Measurements from ENCODE around the gene GDPD4. TPM values are rescaled to one million over a fixed set of nuclear protein-coding genes. Genes with fewer than 3 reads are reported as not detected.

The GDPD4 gene
- total RNA-seq, 4 donors from 2014 or later: not detected

DNA sequence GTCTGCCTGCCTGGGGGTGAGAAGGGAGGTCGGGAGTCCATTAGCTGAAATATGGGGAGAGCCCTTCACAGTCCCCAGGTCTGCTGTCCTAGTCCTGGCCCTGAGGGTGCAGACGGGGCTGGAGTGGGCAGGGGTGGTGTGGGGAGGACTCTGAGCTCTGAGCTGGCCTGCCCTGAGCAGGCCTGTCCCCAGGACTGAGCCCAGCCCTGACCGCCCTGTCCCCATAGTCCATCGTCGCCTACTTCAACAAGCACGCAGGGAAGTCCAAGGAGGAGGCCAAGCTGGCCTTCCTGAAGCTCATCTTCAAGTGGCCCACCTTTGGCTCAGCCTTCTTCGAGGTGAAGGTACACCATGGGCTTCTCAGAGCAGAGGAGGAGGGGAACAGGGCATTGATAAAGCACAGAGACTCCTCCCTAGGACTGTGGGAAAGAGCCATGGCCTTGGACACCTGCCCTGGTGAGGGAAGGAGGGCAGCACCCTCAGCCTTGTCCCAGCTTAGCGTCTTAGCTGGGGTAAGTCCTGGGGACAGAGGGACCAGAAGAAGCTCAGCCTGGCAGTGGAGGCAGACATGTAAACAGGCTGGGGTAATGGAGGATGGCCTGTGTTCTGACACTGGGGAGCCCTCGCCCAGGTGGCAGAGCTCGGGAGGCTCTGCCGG is 89.8 kb downstream of the GDPD4 start:
- 83 to 87% methylated on average over 9 to 11 of the region's 11 CpGs for WGBS, 2 donors

DNA sequence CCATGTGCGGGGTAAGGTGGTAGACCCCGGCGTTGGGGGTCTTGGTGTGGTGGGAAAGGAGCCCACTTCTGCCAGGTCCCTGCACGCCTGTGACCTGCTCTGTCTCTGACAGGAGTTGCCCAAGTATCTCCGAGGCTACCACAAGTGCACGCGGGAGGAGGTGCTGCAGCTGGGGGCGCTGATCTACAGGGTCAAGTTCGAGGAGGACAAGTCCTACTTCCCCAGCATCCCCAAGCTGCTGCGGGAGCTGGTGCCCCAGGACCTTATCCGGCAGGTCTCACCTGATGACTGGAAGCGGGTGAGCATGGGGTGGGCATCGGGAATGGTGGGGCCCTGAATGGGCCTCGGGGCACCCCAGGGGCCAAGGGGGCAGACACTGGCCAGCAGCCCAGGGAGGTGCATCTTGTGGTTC is 90.4 kb downstream of the GDPD4 start:
- no peak for DNase-seq (ENCODE audit: low spot score in 2 of 2)
- Histone ChIP-seq H3K36me3 (peaks cover 0 to 27% (median 0%) of the 10 kb centered on the region in 3 donors), H3K27ac (no peak overlapping the region), H3K4me1 (peaks cover 0 to 8% (median 0%) of the 10 kb centered on the region in 4 donors), H3K27me3 (no peaks in the 10 kb centered on the region), H3K4me3 (no peak overlapping the region), H3K9me3 (no peaks in the 10 kb centered on the region)
- 91 to 97% methylated on average over 4 to 12 of the region's 14 CpGs for WGBS, 2 donors
- TF ChIP-seq POLR2A (IDR thresholded peaks at IDR 0.05) (no peak), EP300 (IDR thresholded peaks at IDR 0.05) (no peak)
- TF ChIP-seq, protein P1, sequence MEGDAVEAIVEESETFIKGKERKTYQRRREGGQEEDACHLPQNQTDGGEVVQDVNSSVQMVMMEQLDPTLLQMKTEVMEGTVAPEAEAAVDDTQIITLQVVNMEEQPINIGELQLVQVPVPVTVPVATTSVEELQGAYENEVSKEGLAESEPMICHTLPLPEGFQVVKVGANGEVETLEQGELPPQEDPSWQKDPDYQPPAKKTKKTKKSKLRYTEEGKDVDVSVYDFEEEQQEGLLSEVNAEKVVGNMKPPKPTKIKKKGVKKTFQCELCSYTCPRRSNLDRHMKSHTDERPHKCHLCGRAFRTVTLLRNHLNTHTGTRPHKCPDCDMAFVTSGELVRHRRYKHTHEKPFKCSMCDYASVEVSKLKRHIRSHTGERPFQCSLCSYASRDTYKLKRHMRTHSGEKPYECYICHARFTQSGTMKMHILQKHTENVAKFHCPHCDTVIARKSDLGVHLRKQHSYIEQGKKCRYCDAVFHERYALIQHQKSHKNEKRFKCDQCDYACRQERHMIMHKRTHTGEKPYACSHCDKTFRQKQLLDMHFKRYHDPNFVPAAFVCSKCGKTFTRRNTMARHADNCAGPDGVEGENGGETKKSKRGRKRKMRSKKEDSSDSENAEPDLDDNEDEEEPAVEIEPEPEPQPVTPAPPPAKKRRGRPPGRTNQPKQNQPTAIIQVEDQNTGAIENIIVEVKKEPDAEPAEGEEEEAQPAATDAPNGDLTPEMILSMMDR (IDR thresholded peaks at IDR 0.05): no peak

More for the DNA sequence above, 89.8 kb downstream of the GDPD4 start:
- H3K27ac ChIP-seq: no peak overlapping the region
- H3K36me3 ChIP-seq: peaks cover 0 to 27% (median 0%) of the 10 kb centered on the region in 3 donors
- no peaks in the 10 kb centered on the region for H3K9me3 ChIP-seq
- DNase-seq (ENCODE audit: low spot score in 2 of 2): no peak
- no peak overlapping the region for H3K4me3 ChIP-seq
- H3K27me3 ChIP-seq: no peaks in the 10 kb centered on the region
- H3K4me1 ChIP-seq: peaks cover 0 to 8% (median 0%) of the 10 kb centered on the region in 4 donors
- TF ChIP-seq POLR2A (IDR thresholded peaks at IDR 0.05) (no peak), EP300 (IDR thresholded peaks at IDR 0.05) (no peak)
- TF ChIP-seq, protein P1 (IDR thresholded peaks at IDR 0.05): no peak

DNA sequence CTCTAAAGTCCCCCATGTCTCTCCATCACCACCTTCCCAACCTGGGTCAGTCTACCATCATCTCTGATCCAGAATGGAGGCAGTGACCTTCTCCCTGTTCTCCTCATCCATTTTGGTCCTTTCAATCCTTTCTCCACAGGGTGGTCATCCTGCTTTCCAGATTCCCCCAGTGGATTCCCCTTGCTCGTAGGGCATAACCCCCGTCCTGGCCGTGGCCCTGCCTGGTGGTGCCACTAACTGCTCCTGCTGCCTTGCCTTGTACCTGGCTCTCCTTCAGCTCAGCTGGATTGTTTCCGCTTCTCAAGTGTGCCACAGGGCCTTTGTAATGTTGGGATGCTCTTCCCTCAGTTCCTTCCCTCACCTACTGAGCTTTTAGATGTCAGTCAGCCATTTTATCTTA is 91.8 kb downstream of the GDPD4 start:
- H3K4me3 ChIP-seq: no peak overlapping the region
- no peaks in the 10 kb centered on the region for H3K27me3 ChIP-seq
- no peaks in the 10 kb centered on the region for H3K9me3 ChIP-seq
- no peak overlapping the region for H3K27ac ChIP-seq
- DNase-seq (ENCODE audit: low spot score in 2 of 2): no peak
- TF ChIP-seq EP300 (IDR thresholded peaks at IDR 0.05) (no peak), POLR2A (IDR thresholded peaks at IDR 0.05) (no peak)
- TF ChIP-seq, protein P1 (IDR thresholded peaks at IDR 0.05): no peak
- WGBS, 2 donors: 72 to 83% methylated on average over 4 of the region's 4 CpGs
- peaks cover 0 to 23% (median 0%) of the 10 kb centered on the region in 3 donors for H3K36me3 ChIP-seq
- peaks cover 0 to 8% (median 0%) of the 10 kb centered on the region in 4 donors for H3K4me1 ChIP-seq

DNA sequence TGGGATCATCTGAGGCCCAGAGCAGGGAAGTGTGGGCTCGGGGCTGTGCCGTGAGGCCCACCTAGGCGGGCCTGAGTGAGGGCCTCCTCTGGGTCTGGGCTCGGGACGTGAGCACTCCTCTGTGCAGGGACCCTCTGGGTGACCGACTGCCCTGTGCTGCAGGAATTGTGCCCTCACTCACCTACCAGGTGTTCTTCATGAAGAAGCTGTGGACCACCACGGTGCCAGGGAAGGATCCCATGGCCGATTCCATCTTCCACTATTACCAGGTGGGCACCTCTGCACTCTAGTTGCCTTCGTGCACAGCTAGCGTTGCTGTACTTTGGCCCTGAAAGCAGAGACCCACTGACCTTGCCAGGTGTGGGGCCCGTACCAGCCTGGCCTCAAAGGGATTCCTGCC is 93.0 kb downstream of the GDPD4 start:
- TF ChIP-seq EP300 (IDR thresholded peaks at IDR 0.05): no peak
- no peak for TF ChIP-seq POLR2A (IDR thresholded peaks at IDR 0.05)
- TF ChIP-seq, protein P1 (IDR thresholded peaks at IDR 0.05): no peak
- Histone ChIP-seq H3K4me3 (no peak overlapping the region), H3K36me3 (peaks cover 0 to 13% (median 0%) of the 10 kb centered on the region in 3 donors), H3K9me3 (no peaks in the 10 kb centered on the region), H3K27ac (no peak overlapping the region), H3K4me1 (peaks cover 0 to 8% (median 0%) of the 10 kb centered on the region in 4 donors), H3K27me3 (no peaks in the 10 kb centered on the region)
- WGBS, 2 donors: 75 to 93% methylated on average over 5 to 11 of the region's 11 CpGs
- DNase-seq (ENCODE audit: low spot score in 2 of 2): no peak

DNA sequence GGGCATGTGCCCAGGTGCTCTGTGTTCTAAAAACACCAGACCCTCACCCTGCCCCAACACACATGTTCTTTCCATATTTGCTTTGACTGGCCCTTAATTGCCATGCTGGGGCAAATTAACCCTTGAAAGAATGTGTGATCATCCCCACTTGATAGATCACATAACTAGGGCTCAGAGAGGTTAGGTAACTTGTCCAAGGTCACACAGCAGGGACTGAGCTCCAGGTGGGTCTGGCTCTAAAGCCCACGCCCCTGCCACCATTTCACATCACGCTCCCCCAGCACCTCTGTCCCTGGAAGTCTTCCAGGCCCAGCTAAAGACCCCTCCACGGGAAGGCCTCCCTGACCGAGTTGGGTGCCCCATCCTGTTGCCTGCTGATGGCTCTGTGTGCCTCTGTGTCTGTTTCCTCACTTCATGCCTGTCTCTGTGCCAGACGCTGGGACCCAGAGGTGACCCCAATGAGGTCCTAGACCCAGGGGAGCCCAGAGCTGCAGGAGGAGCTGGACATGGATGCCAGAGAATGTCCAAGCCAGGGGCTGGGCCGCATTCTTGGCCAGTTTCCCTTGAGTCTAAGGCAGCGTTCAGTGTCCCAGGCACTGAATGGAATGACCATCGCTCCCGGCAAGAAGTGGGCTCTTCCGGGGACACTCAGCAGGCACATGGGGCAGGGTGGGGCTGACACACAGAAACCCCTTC is 93.7 kb downstream of the GDPD4 start:
- H3K27me3 ChIP-seq: no peaks in the 10 kb centered on the region
- DNase-seq (ENCODE audit: low spot score in 2 of 2): peak in 1 of 2 donors; percentile 18
- H3K4me3 ChIP-seq: no peak overlapping the region
- WGBS, 2 donors: 33 to 47% methylated on average over 10 of the region's 10 CpGs
- no peak overlapping the region for H3K27ac ChIP-seq
- no peaks in the 10 kb centered on the region for H3K9me3 ChIP-seq
- TF ChIP-seq POLR2A (IDR thresholded peaks at IDR 0.05): no peak
- no peak for TF ChIP-seq EP300 (IDR thresholded peaks at IDR 0.05)
- TF ChIP-seq, protein P1 (IDR thresholded peaks at IDR 0.05): no peak
- H3K36me3 ChIP-seq: peaks cover 0 to 7% (median 0%) of the 10 kb centered on the region in 3 donors
- H3K4me1 ChIP-seq: peaks cover 0 to 8% (median 0%) of the 10 kb centered on the region in 4 donors
